HL-60 (cell line): ENCODE results near the gene DTHD1.

Experiments
- DNase-seq, 2 experiments: peaks; one replicate each; pipeline ENCODE4 v3.0.0-alpha.2; 2010 to 2020; ENCODE audit warnings: low read depth in 1 of 2, low spot score in 1 of 2
- H3K27ac ChIP-seq: fragments of 250-450 bp; sonication (Bioruptor Pico); replicated peaks from 2 replicates; pipeline ENCODE4 v1.5.1; 2020; ENCODE audit warnings: mild to moderate bottlenecking, moderate library complexity
- H3K27me3 ChIP-seq: fragments of 250-450 bp; sonication (Bioruptor Pico); 2 replicates; pipeline ENCODE4 v1.5.1; 2021; ENCODE audit warnings: mild to moderate bottlenecking, moderate library complexity; ENCODE audit not compliant: insufficient read depth, poor library complexity, severe bottlenecking
- H3K4me3 ChIP-seq: replicated peaks from 2 replicates; pipeline ENCODE4 v1.5.1; 2011; ENCODE audit warnings: mild to moderate bottlenecking, control low read depth, low read length; ENCODE audit not compliant: insufficient read depth
- GABPA ChIP-seq: IDR thresholded peaks from 2 replicates; pipeline ENCODE4 v1.6.1; 2012; ENCODE audit warnings: low read depth
- POLR2AphosphoS5 ChIP-seq: IDR thresholded peaks from 2 replicates; pipeline ENCODE4 v1.6.1; 2012; ENCODE audit warnings: low read depth
- SPI1 ChIP-seq: IDR thresholded peaks from 2 replicates; pipeline ENCODE4 v1.6.1; 2012; ENCODE audit warnings: low read depth, mild to moderate bottlenecking, borderline replicate concordance
- TF ChIP-seq, protein P1 (sequence below): IDR thresholded peaks from one replicate; pipeline ENCODE4 v1.5.1; 2011; ENCODE audit warnings: low read length, control low read depth, inconsistent platforms; ENCODE audit not compliant: insufficient read depth
- TF ChIP-seq, protein P2 (sequence below): IDR thresholded peaks from 2 replicates; pipeline ENCODE4 v1.6.1; 2012; ENCODE audit warnings: low read depth; ENCODE audit not compliant: insufficient replicate concordance

DTHD1 gene

DNA sequence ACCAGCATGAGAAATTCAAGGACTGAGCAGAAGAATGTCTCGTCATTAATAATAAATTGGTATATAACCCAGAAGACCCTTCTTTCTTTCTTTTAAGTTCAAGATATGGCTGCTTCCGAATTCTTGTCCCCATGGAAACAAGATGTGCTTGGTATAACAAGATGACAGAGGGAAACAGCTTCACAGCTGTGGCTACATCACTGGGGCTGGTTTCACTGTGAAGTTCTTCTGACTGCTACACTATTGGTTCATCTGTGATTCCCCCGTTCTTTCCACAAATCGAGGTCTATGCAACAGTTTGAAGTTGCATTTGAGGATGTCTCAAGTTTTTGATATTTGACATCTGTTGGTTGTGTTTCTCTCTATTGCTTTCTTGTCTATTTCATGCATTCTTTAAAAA lies 12.3 kb upstream of the DTHD1 start:
- H3K27me3 ChIP-seq = no peaks in the 10 kb centered on the region
- TF ChIP-seq POLR2AphosphoS5 = no peak
- TF ChIP-seq, protein P1, sequence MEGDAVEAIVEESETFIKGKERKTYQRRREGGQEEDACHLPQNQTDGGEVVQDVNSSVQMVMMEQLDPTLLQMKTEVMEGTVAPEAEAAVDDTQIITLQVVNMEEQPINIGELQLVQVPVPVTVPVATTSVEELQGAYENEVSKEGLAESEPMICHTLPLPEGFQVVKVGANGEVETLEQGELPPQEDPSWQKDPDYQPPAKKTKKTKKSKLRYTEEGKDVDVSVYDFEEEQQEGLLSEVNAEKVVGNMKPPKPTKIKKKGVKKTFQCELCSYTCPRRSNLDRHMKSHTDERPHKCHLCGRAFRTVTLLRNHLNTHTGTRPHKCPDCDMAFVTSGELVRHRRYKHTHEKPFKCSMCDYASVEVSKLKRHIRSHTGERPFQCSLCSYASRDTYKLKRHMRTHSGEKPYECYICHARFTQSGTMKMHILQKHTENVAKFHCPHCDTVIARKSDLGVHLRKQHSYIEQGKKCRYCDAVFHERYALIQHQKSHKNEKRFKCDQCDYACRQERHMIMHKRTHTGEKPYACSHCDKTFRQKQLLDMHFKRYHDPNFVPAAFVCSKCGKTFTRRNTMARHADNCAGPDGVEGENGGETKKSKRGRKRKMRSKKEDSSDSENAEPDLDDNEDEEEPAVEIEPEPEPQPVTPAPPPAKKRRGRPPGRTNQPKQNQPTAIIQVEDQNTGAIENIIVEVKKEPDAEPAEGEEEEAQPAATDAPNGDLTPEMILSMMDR = no peak
- no peak for TF ChIP-seq GABPA
- no peak overlapping the region for H3K27ac ChIP-seq
- H3K4me3 ChIP-seq = no peak overlapping the region
- no peak for DNase-seq

DNA sequence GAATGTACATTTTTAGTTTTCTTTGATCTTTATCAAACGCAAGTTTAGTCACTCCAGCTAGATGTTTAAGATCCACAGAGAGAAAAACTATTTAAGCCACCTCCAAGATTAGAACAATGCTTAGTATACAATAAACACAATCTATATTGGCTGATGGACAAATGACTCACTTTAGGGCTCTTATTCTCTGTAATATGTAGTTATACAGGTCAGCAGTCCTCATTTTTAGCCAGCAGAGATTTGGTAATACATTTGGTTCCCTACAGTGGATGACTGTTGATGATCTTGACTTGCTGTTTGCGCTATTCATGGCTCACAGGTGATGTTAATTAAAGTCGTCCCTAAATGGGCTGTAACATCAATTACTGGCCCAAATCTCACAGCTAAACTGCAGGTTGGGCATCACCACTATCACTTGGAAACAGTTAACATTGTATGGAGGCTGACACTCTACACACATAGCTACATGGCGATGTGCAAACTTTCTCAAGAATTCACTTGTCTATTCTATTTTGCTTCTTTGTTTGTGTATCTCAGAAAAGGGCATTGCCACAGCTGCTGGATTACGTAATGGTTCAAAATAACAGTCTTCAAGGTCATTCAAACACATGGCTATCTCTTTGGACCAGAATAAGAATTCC lies 11.8 kb upstream of the DTHD1 start:
- TF ChIP-seq, protein P2, sequence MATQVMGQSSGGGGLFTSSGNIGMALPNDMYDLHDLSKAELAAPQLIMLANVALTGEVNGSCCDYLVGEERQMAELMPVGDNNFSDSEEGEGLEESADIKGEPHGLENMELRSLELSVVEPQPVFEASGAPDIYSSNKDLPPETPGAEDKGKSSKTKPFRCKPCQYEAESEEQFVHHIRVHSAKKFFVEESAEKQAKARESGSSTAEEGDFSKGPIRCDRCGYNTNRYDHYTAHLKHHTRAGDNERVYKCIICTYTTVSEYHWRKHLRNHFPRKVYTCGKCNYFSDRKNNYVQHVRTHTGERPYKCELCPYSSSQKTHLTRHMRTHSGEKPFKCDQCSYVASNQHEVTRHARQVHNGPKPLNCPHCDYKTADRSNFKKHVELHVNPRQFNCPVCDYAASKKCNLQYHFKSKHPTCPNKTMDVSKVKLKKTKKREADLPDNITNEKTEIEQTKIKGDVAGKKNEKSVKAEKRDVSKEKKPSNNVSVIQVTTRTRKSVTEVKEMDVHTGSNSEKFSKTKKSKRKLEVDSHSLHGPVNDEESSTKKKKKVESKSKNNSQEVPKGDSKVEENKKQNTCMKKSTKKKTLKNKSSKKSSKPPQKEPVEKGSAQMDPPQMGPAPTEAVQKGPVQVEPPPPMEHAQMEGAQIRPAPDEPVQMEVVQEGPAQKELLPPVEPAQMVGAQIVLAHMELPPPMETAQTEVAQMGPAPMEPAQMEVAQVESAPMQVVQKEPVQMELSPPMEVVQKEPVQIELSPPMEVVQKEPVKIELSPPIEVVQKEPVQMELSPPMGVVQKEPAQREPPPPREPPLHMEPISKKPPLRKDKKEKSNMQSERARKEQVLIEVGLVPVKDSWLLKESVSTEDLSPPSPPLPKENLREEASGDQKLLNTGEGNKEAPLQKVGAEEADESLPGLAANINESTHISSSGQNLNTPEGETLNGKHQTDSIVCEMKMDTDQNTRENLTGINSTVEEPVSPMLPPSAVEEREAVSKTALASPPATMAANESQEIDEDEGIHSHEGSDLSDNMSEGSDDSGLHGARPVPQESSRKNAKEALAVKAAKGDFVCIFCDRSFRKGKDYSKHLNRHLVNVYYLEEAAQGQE = no peak
- TF ChIP-seq SPI1 (no peak), GABPA (no peak), POLR2AphosphoS5 (no peak)
- TF ChIP-seq, protein P1 = no peak
- H3K27ac ChIP-seq = no peak overlapping the region
- no peak for DNase-seq
- H3K4me3 ChIP-seq = no peak overlapping the region
- no peaks in the 10 kb centered on the region for H3K27me3 ChIP-seq

DNA sequence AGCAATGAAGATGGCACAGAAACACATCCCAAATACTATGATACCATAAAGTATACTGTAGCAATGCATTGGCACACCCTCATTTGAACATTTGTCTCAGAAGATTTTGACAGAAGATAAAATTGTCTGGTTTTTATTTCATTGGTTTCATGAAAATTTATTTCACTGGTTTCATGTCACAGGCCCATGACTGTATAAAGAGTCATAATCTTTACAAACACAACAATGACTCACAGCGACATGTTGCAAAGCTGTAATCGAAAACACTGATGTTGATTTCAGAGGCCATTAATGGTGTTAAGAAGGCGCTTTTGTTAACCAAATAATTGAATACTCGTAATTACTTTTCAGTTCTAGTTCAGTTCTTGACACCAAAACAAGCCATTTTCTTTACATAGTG lies 8.1 kb upstream of the DTHD1 start:
- DNase-seq = no peak
- no peaks in the 10 kb centered on the region for H3K27me3 ChIP-seq
- H3K4me3 ChIP-seq = no peak overlapping the region
- TF ChIP-seq SPI1 (no peak), GABPA (no peak)
- TF ChIP-seq, protein P1 = no peak
- H3K27ac ChIP-seq = no peak overlapping the region

DNA sequence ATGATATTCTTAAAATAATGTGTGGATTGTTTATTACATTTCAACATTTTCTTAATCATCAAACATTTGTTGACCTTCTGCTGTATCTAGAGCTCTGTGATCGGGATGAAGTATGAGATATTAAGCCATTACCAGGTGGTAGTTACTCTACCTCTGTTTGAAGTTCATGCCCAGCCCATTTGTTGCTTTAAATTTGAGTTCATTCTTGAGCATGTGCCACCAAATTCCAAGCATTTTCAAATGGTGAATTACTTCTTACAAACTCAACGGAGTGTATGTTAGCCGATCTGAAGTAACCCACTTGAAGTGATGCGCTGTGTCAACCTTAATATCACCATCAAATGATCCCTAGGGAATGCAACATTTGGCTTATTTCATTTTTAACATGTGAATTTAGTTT lies 7.3 kb upstream of the DTHD1 start:
- Histone ChIP-seq H3K27me3 (no peaks in the 10 kb centered on the region), H3K4me3 (no peak overlapping the region), H3K27ac (no peak overlapping the region)
- no peak for DNase-seq
- no peak for TF ChIP-seq POLR2AphosphoS5
- no peak for TF ChIP-seq SPI1
- TF ChIP-seq, protein P2 = no peak
- TF ChIP-seq GABPA = no peak
- TF ChIP-seq, protein P1 = no peak
